Esophagus muscularis mucosa (tissue), 3 donors: ENCODE results near the gene KIF16B.

Source experiments
- POLR2A ChIP-seq: fragments of 450-650 bp; IDR thresholded peaks from one replicate; pipeline ENCODE4 v1.6.1; 2017; ENCODE audit warnings: antibody characterized with exemption, moderate library complexity, mild to moderate bottlenecking, low read depth
- POLR2AphosphoS5 ChIP-seq, 2 donors: sonication (generic); formaldehyde crosslinking; IDR thresholded peaks; one replicate each; pipeline ENCODE4 v1.6.1; 2017; ENCODE audit warnings: antibody characterized with exemption in 2 of 2
- TF ChIP-seq, protein P1 (sequence below), 3 experiments: fragments of 200-600 bp in 2 of 3; fragments of 450-650 bp in 1 of 3; sonication (generic) in 2 of 3; IDR thresholded peaks; one replicate each; pipeline ENCODE4 v1.5.1; 2017 to 2019; ENCODE audit warnings: antibody characterized with exemption in 3 of 3, mild to moderate bottlenecking in 2 of 3, moderate library complexity in 1 of 3

DNA sequence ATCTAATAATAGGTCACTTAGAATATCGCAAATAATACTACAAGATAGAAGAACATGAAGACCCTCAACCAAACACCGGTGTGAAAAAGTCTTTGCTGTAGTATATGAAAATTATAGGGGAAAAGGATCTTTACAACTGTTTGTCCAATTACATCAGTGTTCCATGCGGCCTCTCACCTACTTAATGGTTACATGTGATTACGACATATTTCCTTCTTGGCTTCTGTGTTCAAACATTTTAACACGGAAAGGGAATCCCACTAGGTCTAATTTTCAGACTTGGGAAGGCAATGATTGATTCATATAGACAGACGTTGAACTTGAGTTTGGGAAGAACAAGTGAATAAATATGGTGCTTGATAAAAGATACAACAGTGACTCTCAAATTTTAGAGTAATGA, 273.4 kb downstream of the KIF16B start:
- TF ChIP-seq, protein P1, sequence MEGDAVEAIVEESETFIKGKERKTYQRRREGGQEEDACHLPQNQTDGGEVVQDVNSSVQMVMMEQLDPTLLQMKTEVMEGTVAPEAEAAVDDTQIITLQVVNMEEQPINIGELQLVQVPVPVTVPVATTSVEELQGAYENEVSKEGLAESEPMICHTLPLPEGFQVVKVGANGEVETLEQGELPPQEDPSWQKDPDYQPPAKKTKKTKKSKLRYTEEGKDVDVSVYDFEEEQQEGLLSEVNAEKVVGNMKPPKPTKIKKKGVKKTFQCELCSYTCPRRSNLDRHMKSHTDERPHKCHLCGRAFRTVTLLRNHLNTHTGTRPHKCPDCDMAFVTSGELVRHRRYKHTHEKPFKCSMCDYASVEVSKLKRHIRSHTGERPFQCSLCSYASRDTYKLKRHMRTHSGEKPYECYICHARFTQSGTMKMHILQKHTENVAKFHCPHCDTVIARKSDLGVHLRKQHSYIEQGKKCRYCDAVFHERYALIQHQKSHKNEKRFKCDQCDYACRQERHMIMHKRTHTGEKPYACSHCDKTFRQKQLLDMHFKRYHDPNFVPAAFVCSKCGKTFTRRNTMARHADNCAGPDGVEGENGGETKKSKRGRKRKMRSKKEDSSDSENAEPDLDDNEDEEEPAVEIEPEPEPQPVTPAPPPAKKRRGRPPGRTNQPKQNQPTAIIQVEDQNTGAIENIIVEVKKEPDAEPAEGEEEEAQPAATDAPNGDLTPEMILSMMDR (IDR thresholded peaks at IDR 0.05), result no peak
- TF ChIP-seq POLR2A (no peak), POLR2AphosphoS5 (IDR thresholded peaks at IDR 0.05) (no peak)
